IMR-90 (cell line): Measurements from ENCODE around the gene HS2ST1. TPM values are rescaled to one million over a fixed set of nuclear protein-coding genes. Genes with fewer than 3 reads are reported as not detected.

ENCODE experiments used
- ATAC-seq: fragments of 200-7000 bp; cut with Tn5 transposase; 2 replicates; pipeline ENCODE4 v1.9.1; 2020; ENCODE audit warnings: low read depth, mild to moderate bottlenecking, moderate library complexity
- BruUV-seq: library from RNA; stranded (reverse); fragments of 400-500 nt; replicated peaks from 2 replicates; lab custom pipeline; 2021; lab: Mats Ljungman, UMichigan
- CTCF ChIA-PET: fragments of 300-600 bp; formaldehyde crosslinking; extraction: SDS; loops from one replicate; lab custom pipeline; 2021; ENCODE audit warnings: antibody characterized with exemption; lab: Yijun Ruan, JAX
- POLR2A ChIA-PET: fragments of 300-600 bp; sonication (Branson Sonifier 250); formaldehyde crosslinking; loops from one replicate; lab custom pipeline; 2022; ENCODE audit warnings: antibody characterized with exemption; ENCODE audit not compliant: unreplicated experiment; lab: Charles Lee
- DNase-seq: peaks from one replicate; pipeline ENCODE4 v3.0.0; 2013
- H2AFZ ChIP-seq: replicated peaks from 2 replicates; pipeline ENCODE3; 2013; ENCODE audit warnings: low read length, mild to moderate bottlenecking; ENCODE audit not compliant: poor library complexity
- H2AK5ac ChIP-seq: 2 replicates; pipeline ENCODE4 v1.6.1; 2013; ENCODE audit warnings: low read depth, low read length, inconsistent platforms
- H2AK9ac ChIP-seq: replicated peaks from 2 replicates; pipeline ENCODE3; 2013; ENCODE audit warnings: mild to moderate bottlenecking, low read depth, low read length, moderate library complexity; ENCODE audit not compliant: poor library complexity
- H2BK120ac ChIP-seq: 2 replicates; pipeline ENCODE4 v1.6.1; 2013; ENCODE audit warnings: low read depth, low read length, inconsistent platforms
- H2BK15ac ChIP-seq: 3 replicates; pipeline ENCODE4 v1.6.1; 2013; ENCODE audit warnings: low read depth, low read length, inconsistent platforms
- H2BK20ac ChIP-seq: 2 replicates; pipeline ENCODE4 v1.6.1; 2013; ENCODE audit warnings: low read depth, mild to moderate bottlenecking, inconsistent platforms, low read length, moderate library complexity
- H2BK5ac ChIP-seq: 2 replicates; pipeline ENCODE4 v1.6.1; 2013; ENCODE audit warnings: mild to moderate bottlenecking, low read depth, low read length, inconsistent platforms; ENCODE audit not compliant: poor library complexity, severe bottlenecking
- H3K14ac ChIP-seq: replicated peaks from 2 replicates; pipeline ENCODE4 v1.6.1; 2013; ENCODE audit warnings: low read depth, low read length, inconsistent platforms
- H3K18ac ChIP-seq: 2 replicates; pipeline ENCODE4 v1.6.1; 2013; ENCODE audit warnings: low read depth, low read length, control low read depth
- H3K23ac ChIP-seq: 2 replicates; pipeline ENCODE4 v1.6.1; 2013; ENCODE audit warnings: low read depth, low read length, inconsistent platforms
- H3K27ac ChIP-seq: 2 replicates; pipeline ENCODE4 v1.5.1; 2013; ENCODE audit warnings: mild to moderate bottlenecking, control low read depth, low read length; ENCODE audit not compliant: insufficient read depth
- H3K27me3 ChIP-seq: 2 replicates; pipeline ENCODE4 v1.6.1; 2013; ENCODE audit warnings: low read length; ENCODE audit not compliant: control insufficient read depth, insufficient read depth
- H3K36me3 ChIP-seq: 2 replicates; pipeline ENCODE4 v1.6.1; 2013; ENCODE audit warnings: low read length, mixed read lengths; ENCODE audit not compliant: control insufficient read depth, insufficient read depth
- H3K4ac ChIP-seq: 2 replicates; pipeline ENCODE4 v1.6.1; 2013; ENCODE audit warnings: low read depth, low read length, inconsistent platforms
- H3K4me1 ChIP-seq: 2 replicates; pipeline ENCODE4 v1.6.1; 2013; ENCODE audit warnings: low read length, mixed read lengths; ENCODE audit not compliant: control insufficient read depth, insufficient read depth
- H3K4me2 ChIP-seq: 2 replicates; pipeline ENCODE4 v1.6.1; 2013; ENCODE audit warnings: low read depth, mild to moderate bottlenecking, control low read depth, low read length, moderate library complexity
- H3K4me3 ChIP-seq: 2 replicates; pipeline ENCODE4 v1.5.1; 2013; ENCODE audit warnings: low read depth, mild to moderate bottlenecking, control low read depth, low read length, moderate library complexity; ENCODE audit not compliant: insufficient read depth
- H3K56ac ChIP-seq: 2 replicates; pipeline ENCODE4 v1.6.1; 2013; ENCODE audit warnings: low read length, inconsistent platforms; ENCODE audit not compliant: insufficient read depth; ENCODE audit errors: extremely low read depth
- H3K79me1 ChIP-seq, 2 experiments: 2 replicates each; pipeline ENCODE4 v1.6.1; 2013; ENCODE audit warnings: low read length in 2 of 2, inconsistent platforms in 1 of 2, low read depth in 1 of 2
- H3K9ac ChIP-seq: 2 replicates; pipeline ENCODE4 v1.6.1; 2013; ENCODE audit warnings: low read depth, low read length, control low read depth
- H3K9me1 ChIP-seq: 2 replicates; pipeline ENCODE4 v1.6.1; 2013; ENCODE audit warnings: low read length, inconsistent platforms; ENCODE audit not compliant: insufficient read depth
- H3K9me3 ChIP-seq: 2 replicates; pipeline ENCODE4 v1.6.1; 2013; ENCODE audit warnings: low read length; ENCODE audit not compliant: control insufficient read depth, insufficient read depth
- H4K20me1 ChIP-seq: 2 replicates; pipeline ENCODE4 v1.6.1; 2013; ENCODE audit warnings: low read length, inconsistent platforms; ENCODE audit not compliant: insufficient read depth
- H4K5ac ChIP-seq: 2 replicates; pipeline ENCODE4 v1.6.1; 2013; ENCODE audit warnings: mild to moderate bottlenecking, low read depth, low read length, control low read depth
- H4K8ac ChIP-seq, 2 experiments: 2 replicates each; pipeline ENCODE4 v1.6.1; 2013; ENCODE audit warnings: low read depth in 2 of 2, low read length in 2 of 2, control low read depth in 1 of 2, inconsistent platforms in 1 of 2
- H4K91ac ChIP-seq: 2 replicates; pipeline ENCODE4 v1.6.1; 2013; ENCODE audit warnings: low read depth, low read length, inconsistent platforms; ENCODE audit not compliant: insufficient read depth
- MAZ ChIP-seq: IDR thresholded peaks from 2 replicates; pipeline ENCODE4 v1.6.1; 2012; ENCODE audit warnings: low read depth, mild to moderate bottlenecking, low read length, improper control_type of control experiment, moderate library complexity, borderline replicate concordance
- NFE2L2 ChIP-seq: fragments of 150-350 bp; IDR thresholded peaks from 2 replicates; pipeline ENCODE4 v1.6.1; 2016; ENCODE audit warnings: low read depth, mild to moderate bottlenecking, low read length
- RAD21 ChIP-seq: IDR thresholded peaks from 2 replicates; pipeline ENCODE4 v1.6.1; 2012; ENCODE audit warnings: low read length, improper control_type of control experiment
- RCOR1 ChIP-seq: IDR thresholded peaks from 2 replicates; pipeline ENCODE4 v1.6.1; 2012; ENCODE audit warnings: mild to moderate bottlenecking, low read length, improper control_type of control experiment; ENCODE audit not compliant: insufficient replicate concordance
- WGBS, 2 experiments: methylation state at CpG; one replicate each; pipeline versions ENCODE4 v1.1.5 to v1.1.7; 2013; ENCODE audit warnings: missing lambda C conversion rate in 2 of 2; ENCODE audit not compliant: insufficient read length in 1 of 2; ENCODE audit errors: extremely low coverage in 2 of 2; 5-methylcytosine and 5-hydroxymethylcytosine counted together
- dilution Hi-C: fragments of 300-500 bp; cut with HindIII; formaldehyde crosslinking; loops from one replicate; pipeline ENCODE4 v1.14.3; 2018; ENCODE audit warnings: low sequenced_read_pairs; ENCODE audit not compliant: unreplicated experiment
- in situ Hi-C: fragments of 300-500 bp; cut with MboI; formaldehyde crosslinking; loops from 3 replicates; pipeline ENCODE4 v1.14.3; 2019; ENCODE audit warnings: low sequenced_read_pairs, inconsistent platforms, mixed read lengths
- intact Hi-C: fragments of 100-400 bp; cut with micrococcal nuclease; formaldehyde crosslinking; loops from 2 replicates; pipeline ENCODE4 v1.10.0; 2022
- polyA plus RNA-seq, 3 experiments: library from polyadenylated mRNA; depleted of rRNA; stranded (reverse); fragments of >200 nt; gene quantifications; 2 replicates each; pipeline ENCODE4 v1.2.3, GENCODE V29; 2012; ENCODE audit warnings: low replicate concordance in 1 of 3
- total RNA-seq: library from RNA; depleted of rRNA; stranded (reverse); fragments of >200 nt; gene quantifications from 2 replicates; pipeline ENCODE4 v1.2.3, GENCODE V29; 2012
- TF ChIP-seq, protein P1 (sequence below): fragments of 150-350 bp; IDR thresholded peaks from 2 replicates; pipeline ENCODE4 v1.6.1; 2017; ENCODE audit warnings: mild to moderate bottlenecking, antibody characterized with exemption, low read length, low read depth

Gene HS2ST1
- total and polyA plus RNA-seq, 2 of the 4 experiments (the other 2 are of a cell fraction) = 7.8 to 13.1 TPM

DNA sequence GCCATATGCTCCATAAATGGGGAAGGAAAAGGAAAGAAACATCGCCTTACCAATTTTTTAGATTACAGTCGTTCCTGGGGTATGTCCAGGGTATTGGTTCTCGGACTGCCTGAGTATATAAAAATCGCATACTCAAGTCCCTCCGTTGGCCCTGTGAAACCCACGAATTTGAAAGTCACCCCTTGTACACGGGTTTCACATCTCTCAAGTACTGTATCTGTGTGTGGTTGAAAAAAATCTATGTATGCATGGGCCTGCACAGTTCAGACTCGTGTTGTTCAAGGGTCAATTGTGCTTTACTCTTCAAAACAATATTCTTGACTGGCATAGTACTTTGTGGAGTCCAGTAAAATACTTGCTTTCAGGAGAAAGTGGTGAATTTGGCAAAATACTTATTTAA, 171.7 kb downstream of the HS2ST1 start:
- H2BK120ac ChIP-seq = no peak overlapping the region
- intact Hi-C loops (loop anchor here (10.0 kb wide), 1 partner anchor 611 kb away; no protein-coding TSS in a partner anchor), in situ Hi-C loops (loop anchor here (10.0 to 25.0 kb wide), 3 partner anchors 251 to 699 kb away; partner anchors contain the start of gene ODF2L), dilution Hi-C loops (no loop called here)
- no peaks in the 10 kb centered on the region for H4K20me1 ChIP-seq
- no peak overlapping the region for H3K4me3 ChIP-seq
- peaks cover 2% of the 10 kb centered on the region; the same call in 1 of the 2 replicates for H3K4me1 ChIP-seq
- no peak overlapping the region for H3K4me2 ChIP-seq
- no peak overlapping the region for H4K91ac ChIP-seq
- no peaks in the 10 kb centered on the region for H3K36me3 ChIP-seq
- no peak overlapping the region for H4K8ac ChIP-seq
- ATAC-seq (no peak), DNase-seq (no peak)
- no peak overlapping the region for H2AFZ ChIP-seq
- H2BK15ac ChIP-seq = no peak overlapping the region
- ChIA-PET CTCF (no interaction called here), POLR2A (no interaction called here)
- no peak overlapping the region for H3K14ac ChIP-seq
- no peaks in the 10 kb centered on the region for H3K27me3 ChIP-seq
- no peak overlapping the region for H4K5ac ChIP-seq
- no peak overlapping the region for H2AK9ac ChIP-seq
- H3K56ac ChIP-seq = no peak overlapping the region
- H3K27ac ChIP-seq = no peak overlapping the region
- no peak overlapping the region for H3K9ac ChIP-seq
- WGBS, 2 experiments = 88% methylated on average over 3 of the region's 8 CpGs; no CpG with 5 or more reads in 1 of the 2 experiments
- H2BK20ac ChIP-seq = no peak overlapping the region
- BruUV-seq = no TSS peak
- no peaks in the 10 kb centered on the region for H3K79me1 ChIP-seq
- H2BK5ac ChIP-seq = no peak overlapping the region
- no peak overlapping the region for H3K4ac ChIP-seq
- H3K9me1 ChIP-seq = no peaks in the 10 kb centered on the region
- H2AK5ac ChIP-seq = no peak overlapping the region
- H3K9me3 ChIP-seq = no peaks in the 10 kb centered on the region
- no peak overlapping the region for H3K23ac ChIP-seq
- TF ChIP-seq NFE2L2 (no peak), RAD21 (no peak), MAZ (no peak), RCOR1 (no peak)
- TF ChIP-seq, protein P1, sequence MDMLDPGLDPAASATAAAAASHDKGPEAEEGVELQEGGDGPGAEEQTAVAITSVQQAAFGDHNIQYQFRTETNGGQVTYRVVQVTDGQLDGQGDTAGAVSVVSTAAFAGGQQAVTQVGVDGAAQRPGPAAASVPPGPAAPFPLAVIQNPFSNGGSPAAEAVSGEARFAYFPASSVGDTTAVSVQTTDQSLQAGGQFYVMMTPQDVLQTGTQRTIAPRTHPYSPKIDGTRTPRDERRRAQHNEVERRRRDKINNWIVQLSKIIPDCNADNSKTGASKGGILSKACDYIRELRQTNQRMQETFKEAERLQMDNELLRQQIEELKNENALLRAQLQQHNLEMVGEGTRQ = no peak
- no peak overlapping the region for H3K18ac ChIP-seq
